GM18505 (cell line): ENCODE measurements around the gene CPPED1.

Experiments used
- ATAC-seq: cut with Tn5 transposase; IDR thresholded peaks from one replicate; pipeline ENCODE4 v1.9.1; 2021; ENCODE audit not compliant: unreplicated experiment
- POLR2A ChIP-seq: IDR thresholded peaks from 4 replicates; pipeline ENCODE4 v1.6.1; 2011; ENCODE audit warnings: borderline replicate concordance; ENCODE audit not compliant: insufficient read depth, insufficient read length; ENCODE audit errors: extremely low read depth

CPPED1 gene

GRCh38 chr16:12681653-12682052 lies 122.0 kb downstream of the CPPED1 start:
- no peak for TF ChIP-seq POLR2A
- no peak for ATAC-seq

- ATAC-seq, result no peak
- no peak for TF ChIP-seq POLR2A
Observed at GRCh38 chr16:12680531-12680930, 123.2 kb downstream of the CPPED1 start.

GRCh38 chr16:12679660-12680272 lies 123.9 kb downstream of the CPPED1 start:
- no peak for TF ChIP-seq POLR2A
- ATAC-seq, result no peak

- no peak for TF ChIP-seq POLR2A
- no peak for ATAC-seq
Observed at GRCh38 chr16:12678983-12679382, 124.7 kb downstream of the CPPED1 start.

- ATAC-seq, result no peak
- TF ChIP-seq POLR2A, result no peak
Observed at GRCh38 chr16:12677502-12677901, 126.2 kb downstream of the CPPED1 start.

- no peak for ATAC-seq
- no peak for TF ChIP-seq POLR2A
Observed at GRCh38 chr16:12675852-12676251, 127.8 kb downstream of the CPPED1 start.

GRCh38 chr16:12675046-12675445 lies 128.6 kb downstream of the CPPED1 start:
- no peak for ATAC-seq
- TF ChIP-seq POLR2A, result no peak

- ATAC-seq, result no peak
- TF ChIP-seq POLR2A, result no peak
Observed at GRCh38 chr16:12674524-12674923, 129.2 kb downstream of the CPPED1 start.

- TF ChIP-seq POLR2A, result no peak
- ATAC-seq, result no peak
Observed at GRCh38 chr16:12674071-12674470, 129.6 kb downstream of the CPPED1 start.

- no peak for ATAC-seq
- no peak for TF ChIP-seq POLR2A
Observed at GRCh38 chr16:12673466-12673865, 130.2 kb downstream of the CPPED1 start.

- TF ChIP-seq POLR2A, result no peak
- ATAC-seq, result no peak
Observed at GRCh38 chr16:12672986-12673385, 130.7 kb downstream of the CPPED1 start.

- no peak for TF ChIP-seq POLR2A
- no peak for ATAC-seq
Observed at GRCh38 chr16:12669908-12670307, 133.8 kb downstream of the CPPED1 start.

- no peak for ATAC-seq
- TF ChIP-seq POLR2A, result no peak
Observed at GRCh38 chr16:12667909-12668308, 135.8 kb downstream of the CPPED1 start.

- ATAC-seq, result no peak
Observed at GRCh38 chr16:12664164-12664733, 139.4 kb downstream of the CPPED1 start.

GRCh38 chr16:12661656-12662172 lies 142.0 kb downstream of the CPPED1 start:
- no peak for TF ChIP-seq POLR2A
- ATAC-seq, result no peak

More at GRCh38 chr16:12664164-12664733, 139.4 kb downstream of the CPPED1 start:
- TF ChIP-seq POLR2A, result no peak

GRCh38 chr16:12659871-12660270 lies 143.8 kb downstream of the CPPED1 start:
- no peak for ATAC-seq
- no peak for TF ChIP-seq POLR2A
